ENCODE measurements around the gene CYP1A2. TPM values are rescaled to one million over a fixed set of nuclear protein-coding genes. Genes with fewer than 3 reads are reported as not detected.

Gene CYP1A2
- total and polyA plus RNA-seq, 9 of the 15 experiments (the other 6 are each of a cell fraction or from before 2014, with no cell fraction given) = not detected

- POLR2A ChIA-PET = interaction anchor here (0.6 to 1.5 kb wide), 4 partner anchors 11 to 27 kb away, joined by 3 to 4 read pairs (median 3); no protein-coding TSS in a partner anchor
- no peak overlapping the region for H2AFZ ChIP-seq (ENCODE audit: low read depth, low read length)
- TF ChIP-seq POLR2G (IDR thresholded peaks at IDR 0.05; ENCODE audit: low read depth, low read length) (0 out of 2 replicates have a peak, but pooled peaks have one; percentile 32), EGR1 (conservative IDR thresholded peaks at IDR 0.05) (0 out of 2 replicates have a peak, but pooled peaks have one; percentile 6), PHF8 (IDR thresholded peaks at IDR 0.05; ENCODE audit: borderline replicate concordance, low read length) (no peak)
- intact Hi-C loops (cut with micrococcal nuclease) (no loop called here), in situ Hi-C loops (cut with MboI) (no loop called here)
- no peak overlapping the region for H3K4me3 ChIP-seq
- no peaks in the 10 kb centered on the region for H3K27me3 ChIP-seq (ENCODE audit: control insufficient read depth in 2 of 2, insufficient read depth in 2 of 2, low read length in 2 of 2)
- ATAC-seq (no peak), FAIRE-seq (no peak), DNase-seq (ENCODE audit: extremely low read depth in 1 of 4, low spot score in 3 of 4) (no peak)
- H3K4me1 ChIP-seq (replicated peaks in 1 of 2; ENCODE audit: control insufficient read depth in 2 of 2, insufficient read depth in 2 of 2, low read length in 2 of 2) = peaks cover 0 to 43% of the 10 kb centered on the region in 2 experiments; a peak in 3 of 5 replicates
- BruUV-seq (replicated peaks) = no TSS peak
- WGBS (ENCODE audit: insufficient coverage, low coverage, missing lambda C conversion rate) = 88% methylated on average over 16 of the region's 25 CpGs
- no peaks in the 10 kb centered on the region for H3K9me3 ChIP-seq (replicated peaks; ENCODE audit: control insufficient read depth, insufficient read depth, low read depth, low read length)
- H3K36me3 ChIP-seq (ENCODE audit: control insufficient read depth, insufficient read depth, low read length) = peaks cover 72% of the 10 kb centered on the region; the same call in 2 of the 3 replicates
- no peak overlapping the region for H3K4me2 ChIP-seq (ENCODE audit: insufficient read depth, low read length)
- 0 out of 4 replicates have a peak overlapping the region, but pooled peaks of 1 of the 2 experiments have one; percentile 19 for H3K9ac ChIP-seq (ENCODE audit: insufficient read depth in 1 of 2, low read depth in 2 of 2, low read length in 2 of 2)
- H3K79me2 ChIP-seq (ENCODE audit: control insufficient read depth, insufficient read depth, low read length) = no peaks in the 10 kb centered on the region; the same call in 2 of the 3 replicates
- CTCF ChIA-PET (ENCODE audit: low intra/inter-chr PET ratio) = interaction anchor here (2.3 kb wide), 1 partner anchor 28 kb away, joined by 41 read pairs; no protein-coding TSS in a partner anchor
- no peak overlapping the region for H3K27ac ChIP-seq (ENCODE audit: extremely low read depth, low read depth, low read length)
- H3K9me1 ChIP-seq (ENCODE audit: control insufficient read depth, insufficient read depth, low read length) = peaks cover 10% of the 10 kb centered on the region
- peaks cover 14% of the 10 kb centered on the region for H4K20me1 ChIP-seq (replicated peaks; ENCODE audit: control insufficient read depth, insufficient read depth, low read length)
Measured at GRCh38 chr15:74798388-74799254, 50.0 kb downstream of the CYP1A2 start.

Data from K562 (cell line).